ENCODE results near the gene PPP3R1. TPM values are rescaled to one million over a fixed set of nuclear protein-coding genes. Genes with fewer than 3 reads are reported as not detected.
A peak's percentile ranks its signal among the peaks of the same experiment; 100 is the strongest.

Gene PPP3R1
- total and polyA plus RNA-seq, 2 of the 8 experiments (the other 6 are each of a cell fraction or from before 2014, with no cell fraction given) = 9.3 to 85.1 TPM

DNA sequence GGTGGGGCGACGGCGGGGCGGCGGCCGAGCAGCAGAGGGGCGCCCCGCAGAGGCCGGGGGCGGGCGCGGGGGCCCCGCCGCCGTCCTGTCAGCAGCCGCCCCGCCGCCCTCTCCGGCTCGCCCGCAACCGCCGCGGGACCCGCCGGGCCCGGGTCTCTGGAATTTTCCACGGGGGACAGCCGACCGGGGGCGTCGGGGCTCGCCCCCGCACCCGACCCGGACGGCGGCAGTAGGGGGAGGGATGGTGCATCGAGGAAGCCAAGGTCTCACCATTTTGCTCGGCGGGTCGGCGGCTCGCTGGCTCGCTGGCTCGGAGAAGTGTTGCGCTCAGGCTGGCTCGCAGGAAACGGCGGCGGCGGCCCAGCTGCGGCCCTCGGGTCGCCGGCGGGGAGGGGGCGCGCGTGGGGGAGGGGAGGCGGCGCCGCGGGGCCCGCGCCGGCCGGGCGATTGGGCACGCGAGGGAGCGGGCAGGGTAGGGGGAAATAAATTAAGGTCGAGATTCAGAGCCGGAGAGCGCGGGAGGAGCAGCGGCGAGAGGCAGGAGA lies 405 bp downstream of the PPP3R1 start:
- peak overlapping the region; percentile 91 to 95 (median 94) for H3K4me3 ChIP-seq (ENCODE audit: extremely low read depth in 1 of 4, insufficient read depth in 2 of 4, low read depth in 3 of 4, low read length in 4 of 4)
- no peak overlapping the region for H2BK120ac ChIP-seq (replicated peaks; ENCODE audit: low read depth, low read length)
- CTCF ChIA-PET (ENCODE audit: partially characterized antibody) = interaction anchor here (1.5 kb wide), 1 partner anchor 130 kb away, joined by 3 read pairs; no protein-coding TSS in a partner anchor
- no peak overlapping the region for H2BK15ac ChIP-seq (ENCODE audit: low read length)
- peak overlapping the region; percentile 51 for H3K18ac ChIP-seq (ENCODE audit: extremely low read depth, low read length)
- H3K23me2 ChIP-seq (ENCODE audit: low read depth, low read length) = peaks cover 5% of the 10 kb centered on the region; the same call in 1 of the 2 replicates
- peak overlapping the region; percentile 81; the same call in 1 of the 2 replicates for H3K27ac ChIP-seq (ENCODE audit: low read depth, low read length)
- peaks cover 2 to 15% (median 4%) of the 10 kb centered on the region in 4 experiments; a peak in 6 of 7 replicates for H3K4me1 ChIP-seq (replicated peaks in 1 of 4; ENCODE audit: control insufficient read depth in 3 of 4, insufficient read depth in 4 of 4, low read length in 3 of 4)
- peak overlapping the region; percentile 54 to 80 for H3K4me2 ChIP-seq (ENCODE audit: insufficient read depth in 1 of 2, low read depth in 2 of 2, low read length in 2 of 2)
- H4K20me1 ChIP-seq (replicated peaks in 1 of 2; ENCODE audit: control insufficient read depth in 1 of 2, insufficient read depth in 2 of 2, low read length in 2 of 2) = peaks cover 17 to 22% of the 10 kb centered on the region in 2 experiments
- H3K9ac ChIP-seq (replicated peaks in 1 of 4; ENCODE audit: extremely low read depth in 1 of 4, low read depth in 3 of 4, low read length in 3 of 4) = peak overlapping the region; percentile 80 to 92 (median 88)
- 1% methylated on average over 14 of the region's 78 CpGs; no CpG with 5 or more reads in 1 of the 2 experiments for WGBS, 2 experiments (ENCODE audit: extremely low coverage in 1 of 2, insufficient coverage in 1 of 2, insufficient read length in 1 of 2, insufficient replicate concordance in 2 of 2, low coverage in 1 of 2, low lambda C conversion rate in 2 of 2, missing lambda C conversion rate in 1 of 2)
- no peak overlapping the region for H3K23ac ChIP-seq (ENCODE audit: insufficient read length)
- H3K79me2 ChIP-seq (ENCODE audit: control insufficient read depth in 1 of 2, insufficient read depth in 2 of 2, low read length in 2 of 2) = peaks cover 33 to 54% of the 10 kb centered on the region in 2 experiments
- H3K36me3 ChIP-seq (ENCODE audit: control insufficient read depth in 2 of 4, insufficient read depth in 4 of 4, low read length in 3 of 4) = peaks cover 0 to 4% (median 0%) of the 10 kb centered on the region in 4 experiments; a peak in 1 of 8 replicates
- no peak overlapping the region for H3K14ac ChIP-seq (ENCODE audit: insufficient read length)
- H4K91ac ChIP-seq (replicated peaks; ENCODE audit: insufficient read length, low read length) = no peak overlapping the region
- no peak overlapping the region for H2BK12ac ChIP-seq (ENCODE audit: low read depth, low read length)
- no peak overlapping the region for H2BK20ac ChIP-seq (ENCODE audit: low read length)
- H3K9me3 ChIP-seq (ENCODE audit: insufficient read depth in 2 of 2, low read depth in 1 of 2, low read length in 1 of 2) = no peaks in the 10 kb centered on the region
- DNase-seq (ENCODE audit: low read depth in 1 of 2, low spot score in 2 of 2) = peak in 1 of 2 experiments; percentile 57
- POLR2A ChIA-PET (ENCODE audit: partially characterized antibody) = interaction anchor here (0.7 to 3.1 kb wide), 5 partner anchors 17 to 189 kb away, joined by 3 to 15 read pairs (median 3); partner anchors contain the start of genes C1D and PNO1
- no peaks in the 10 kb centered on the region; the same call in none of the 2 replicates for H3K79me1 ChIP-seq (ENCODE audit: low read depth, low read length)
- no peak overlapping the region for H2AFZ ChIP-seq (ENCODE audit: low read length)
- FAIRE-seq = no peak
- H4K8ac ChIP-seq (ENCODE audit: extremely low read depth, insufficient read depth, low read length) = peak overlapping the region; percentile 95
- no peak overlapping the region for H2AK5ac ChIP-seq (ENCODE audit: low read depth, low read length)
- H2BK5ac ChIP-seq (ENCODE audit: low read depth, low read length) = peak overlapping the region; percentile 94
- H4K5ac ChIP-seq (ENCODE audit: insufficient read length, low read depth, low read length) = peak overlapping the region; percentile 12
- H3K4ac ChIP-seq (replicated peaks; ENCODE audit: insufficient read length, low read depth, low read length) = no peak overlapping the region
- H3K27me3 ChIP-seq (replicated peaks in 1 of 4; ENCODE audit: control insufficient read depth in 3 of 4, extremely low read depth in 1 of 4, insufficient read depth in 3 of 4, low read length in 3 of 4) = no peaks in the 10 kb centered on the region
- H3K56ac ChIP-seq (replicated peaks; ENCODE audit: insufficient read length, low read depth, low read length) = peak overlapping the region; percentile 66
- no peak for TF ChIP-seq SP4 (IDR thresholded peaks at IDR 0.05; ENCODE audit: low read length)
- no peak for TF ChIP-seq GABPA (IDR thresholded peaks at IDR 0.05; ENCODE audit: borderline replicate concordance, insufficient read depth, low read length)
- TF ChIP-seq SIX5 (IDR thresholded peaks at IDR 0.05; ENCODE audit: low read depth, low read length) = no peak
- TF ChIP-seq SIN3A (conservative IDR thresholded peaks at IDR 0.05 in 1 of 2, IDR thresholded peaks at IDR 0.05 in 1 of 2; ENCODE audit: low read depth in 1 of 2, low read length in 2 of 2) = 0 out of 4 replicates have a peak, but pooled peaks of 1 of the 2 experiments have one; percentile 4
- TF ChIP-seq TCF12 (IDR thresholded peaks at IDR 0.05; ENCODE audit: low read depth, low read length) = no peak
- peak; percentile 7 for TF ChIP-seq KDM4A (IDR thresholded peaks at IDR 0.05; ENCODE audit: low read depth, low read length, severe bottlenecking)
- TF ChIP-seq EGR1 (IDR thresholded peaks at IDR 0.05; ENCODE audit: borderline replicate concordance, low read depth, low read length) = no peak
- TF ChIP-seq MAFK (IDR thresholded peaks at IDR 0.05; ENCODE audit: low read depth, low read length) = no peak
- TF ChIP-seq TEAD4 (IDR thresholded peaks at IDR 0.05; ENCODE audit: low read depth, low read length) = no peak
- TF ChIP-seq BRCA1 (IDR thresholded peaks at IDR 0.05; ENCODE audit: low read depth, low read length) = no peak
- no peak for TF ChIP-seq HDAC2 (IDR thresholded peaks at IDR 0.05; ENCODE audit: borderline replicate concordance in 1 of 2, low read depth in 2 of 2, low read length in 2 of 2)
- TF ChIP-seq KDM5A (IDR thresholded peaks at IDR 0.05; ENCODE audit: low read length) = no peak
- no peak for TF ChIP-seq CBX5 (IDR thresholded peaks at IDR 0.05; ENCODE audit: low read depth, low read length)

All from H1 (cell line).